Measurements from ENCODE around the gene AFF3. TPM values are rescaled to one million over a fixed set of nuclear protein-coding genes. Genes with fewer than 3 reads are reported as not detected.
A peak's percentile ranks its signal among the peaks of the same experiment; 100 is the strongest.

Gene AFF3
- total and polyA plus RNA-seq, 2 donors (not counting 1 experiment from before 2014, with no cell fraction given): 0.50 to 2.5 TPM

GRCh38 chr2:99734236-99734635 is 408.2 kb downstream of the AFF3 start:
- Histone ChIP-seq H3K4me2 (ENCODE audit: extremely low read depth, insufficient read depth, low read length) (no peak overlapping the region), H4K20me1 (ENCODE audit: control insufficient read depth, extremely low read depth, insufficient read depth, low read length) (no peaks in the 10 kb centered on the region), H3K4me1 (ENCODE audit: control insufficient read depth, extremely low read depth, insufficient read depth, low read length) (no peaks in the 10 kb centered on the region), H3K79me2 (ENCODE audit: control insufficient read depth, insufficient read depth, low read length) (no peaks in the 10 kb centered on the region), H2AFZ (ENCODE audit: low read length) (no peak overlapping the region), H3K4me3 (replicated peaks in 1 of 4; ENCODE audit: control extremely low read depth in 1 of 4, insufficient read depth in 1 of 4, low read depth in 3 of 4, low read length in 4 of 4) (no peak overlapping the region), H3K27ac (ENCODE audit: insufficient read depth, low read length) (no peak overlapping the region), H3K9me3 (ENCODE audit: control insufficient read depth, insufficient read depth, low read depth, low read length) (no peaks in the 10 kb centered on the region), H3K36me3 (ENCODE audit: control insufficient read depth, insufficient read depth, low read length) (no peaks in the 10 kb centered on the region), H3K9ac (ENCODE audit: insufficient read depth, low read length) (no peak overlapping the region), H3K27me3 (ENCODE audit: control insufficient read depth, insufficient read depth, low read length) (no peaks in the 10 kb centered on the region)
- TF ChIP-seq EZH2 (IDR thresholded peaks at IDR 0.05; ENCODE audit: low read length, missing control alignments): no peak
- no peak for TF ChIP-seq CTCF (conservative IDR thresholded peaks at IDR 0.05 in 1 of 2, IDR thresholded peaks at IDR 0.05 in 1 of 2; ENCODE audit: low read depth in 1 of 2, low read length in 2 of 2)
- no peak for DNase-seq (ENCODE audit: low read depth in 2 of 2)

DNA sequence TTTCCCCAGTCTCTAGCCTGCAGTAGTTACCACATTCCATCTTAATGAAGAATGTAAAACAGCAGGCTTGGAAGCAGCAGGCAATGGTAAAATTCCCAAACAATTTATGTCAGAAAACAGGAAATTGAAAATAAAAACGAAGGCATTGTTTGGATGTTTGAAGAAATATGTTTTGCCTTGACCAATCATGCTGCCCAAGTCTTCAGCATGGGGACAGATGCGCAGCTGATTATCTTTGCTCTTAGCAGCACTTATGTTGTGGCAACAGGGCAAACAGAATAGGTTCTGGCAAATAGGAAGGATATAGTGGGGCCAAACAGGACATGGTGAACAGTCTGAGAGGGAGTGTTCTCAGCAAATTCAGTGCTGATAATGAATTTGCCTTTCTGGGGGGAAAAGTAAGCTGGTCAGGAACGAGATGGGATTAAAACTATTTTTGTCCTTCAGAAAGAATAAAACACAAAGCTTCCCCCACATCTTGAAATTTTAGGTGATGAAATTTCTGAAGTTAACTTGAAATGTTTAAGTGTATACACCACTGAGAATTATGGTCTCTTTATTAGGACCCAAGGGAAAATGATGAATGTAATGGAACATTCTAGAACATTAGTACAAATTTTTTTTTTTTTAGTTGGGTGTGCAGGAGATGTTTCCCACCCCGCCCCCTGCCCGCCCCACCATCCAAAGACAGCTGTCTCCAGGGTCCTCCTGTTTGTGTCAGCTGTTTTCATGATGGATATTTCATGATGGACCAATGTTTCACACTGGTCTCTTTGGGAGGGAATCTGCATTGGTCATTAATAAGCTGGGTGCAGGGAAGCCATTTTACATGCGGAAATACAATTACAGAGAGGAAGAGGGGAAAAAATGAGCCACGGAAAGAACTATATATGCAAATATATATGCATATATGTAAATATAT is 413.0 kb downstream of the AFF3 start:
- Histone ChIP-seq H2AFZ (ENCODE audit: low read length) (no peak overlapping the region), H3K9ac (ENCODE audit: insufficient read depth, low read length) (no peak overlapping the region), H4K20me1 (ENCODE audit: control insufficient read depth, extremely low read depth, insufficient read depth, low read length) (no peaks in the 10 kb centered on the region), H3K27me3 (ENCODE audit: control insufficient read depth, insufficient read depth, low read length) (no peaks in the 10 kb centered on the region), H3K4me1 (ENCODE audit: control insufficient read depth, extremely low read depth, insufficient read depth, low read length) (no peaks in the 10 kb centered on the region), H3K9me3 (ENCODE audit: control insufficient read depth, insufficient read depth, low read depth, low read length) (no peaks in the 10 kb centered on the region), H3K4me3 (replicated peaks in 1 of 4; ENCODE audit: control extremely low read depth in 1 of 4, insufficient read depth in 1 of 4, low read depth in 3 of 4, low read length in 4 of 4) (no peak overlapping the region), H3K79me2 (ENCODE audit: control insufficient read depth, insufficient read depth, low read length) (no peaks in the 10 kb centered on the region), H3K36me3 (ENCODE audit: control insufficient read depth, insufficient read depth, low read length) (no peaks in the 10 kb centered on the region), H3K4me2 (ENCODE audit: extremely low read depth, insufficient read depth, low read length) (no peak overlapping the region), H3K27ac (ENCODE audit: insufficient read depth, low read length) (no peak overlapping the region)
- peak; percentile 9 to 53 for DNase-seq (ENCODE audit: low read depth in 2 of 2)
- TF ChIP-seq EZH2 (IDR thresholded peaks at IDR 0.05; ENCODE audit: low read length, missing control alignments) (no peak), CTCF (conservative IDR thresholded peaks at IDR 0.05 in 1 of 2, IDR thresholded peaks at IDR 0.05 in 1 of 2; ENCODE audit: low read depth in 1 of 2, low read length in 2 of 2) (no peak)

DNA sequence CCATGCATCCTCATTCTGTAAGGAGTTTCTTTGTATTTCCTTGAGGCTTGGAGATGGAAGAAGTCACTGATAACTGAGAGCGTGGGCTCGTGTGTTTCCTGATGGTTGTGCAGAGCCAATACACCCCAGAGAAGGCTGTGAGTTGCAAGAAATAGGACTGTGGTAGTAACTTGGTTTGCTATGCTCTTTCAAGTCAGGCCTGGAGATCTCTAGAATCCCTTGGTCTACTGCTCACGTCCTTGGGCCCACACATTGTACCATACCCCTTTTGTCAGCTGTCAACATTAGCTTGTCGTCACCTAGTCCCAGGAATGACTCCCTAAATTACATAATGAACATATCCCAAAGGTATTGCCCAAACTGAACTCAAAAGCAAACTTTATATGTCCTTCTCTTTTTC is 414.2 kb downstream of the AFF3 start:
- DNase-seq (ENCODE audit: low read depth in 2 of 2): no peak
- Histone ChIP-seq H4K20me1 (ENCODE audit: control insufficient read depth, extremely low read depth, insufficient read depth, low read length) (no peaks in the 10 kb centered on the region), H3K4me3 (replicated peaks in 1 of 4; ENCODE audit: control extremely low read depth in 1 of 4, insufficient read depth in 1 of 4, low read depth in 3 of 4, low read length in 4 of 4) (no peak overlapping the region), H3K27me3 (ENCODE audit: control insufficient read depth, insufficient read depth, low read length) (no peaks in the 10 kb centered on the region), H2AFZ (ENCODE audit: low read length) (no peak overlapping the region), H3K79me2 (ENCODE audit: control insufficient read depth, insufficient read depth, low read length) (no peaks in the 10 kb centered on the region), H3K9ac (ENCODE audit: insufficient read depth, low read length) (no peak overlapping the region), H3K36me3 (ENCODE audit: control insufficient read depth, insufficient read depth, low read length) (no peaks in the 10 kb centered on the region), H3K4me1 (ENCODE audit: control insufficient read depth, extremely low read depth, insufficient read depth, low read length) (no peaks in the 10 kb centered on the region), H3K9me3 (ENCODE audit: control insufficient read depth, insufficient read depth, low read depth, low read length) (no peaks in the 10 kb centered on the region), H3K27ac (ENCODE audit: insufficient read depth, low read length) (no peak overlapping the region), H3K4me2 (ENCODE audit: extremely low read depth, insufficient read depth, low read length) (no peak overlapping the region)
- no peak for TF ChIP-seq CTCF (conservative IDR thresholded peaks at IDR 0.05 in 1 of 2, IDR thresholded peaks at IDR 0.05 in 1 of 2; ENCODE audit: low read depth in 1 of 2, low read length in 2 of 2)
- TF ChIP-seq EZH2 (IDR thresholded peaks at IDR 0.05; ENCODE audit: low read length, missing control alignments): no peak

Measured in fibroblast of lung (primary cell).